Left hindlimb (tissue), 1 donor: ENCODE measurements around the gene DLG1.

Source experiments
- DNase-seq: peaks from one replicate; pipeline ENCODE4 v3.0.0-alpha.2; 2018

The DLG1 gene

GRCh38 chr3:197317250-197317963, 19.0 kb upstream of the DLG1 start:
- DNase-seq = peak; percentile 69

GRCh38 chr3:197312431-197312830, 14.0 kb upstream of the DLG1 start:
- DNase-seq = no peak

GRCh38 chr3:197311591-197311990, 13.2 kb upstream of the DLG1 start:
- DNase-seq = no peak

- DNase-seq = no peak
These were observed 11.3 kb upstream of the DLG1 start for GRCh38 chr3:197309528-197310361.

- DNase-seq = no peak
These were observed 10.2 kb upstream of the DLG1 start for GRCh38 chr3:197308591-197308990.

- no peak for DNase-seq
These were observed 8.1 kb upstream of the DLG1 start for GRCh38 chr3:197306374-197307086.

GRCh38 chr3:197305854-197306253, 7.4 kb upstream of the DLG1 start:
- DNase-seq = no peak

- DNase-seq = no peak
These were observed 5.0 kb upstream of the DLG1 start for GRCh38 chr3:197303452-197303851.

GRCh38 chr3:197302696-197303341, 4.4 kb upstream of the DLG1 start:
- no peak for DNase-seq

GRCh38 chr3:197302033-197302432, 3.6 kb upstream of the DLG1 start:
- DNase-seq = no peak

- DNase-seq = no peak
These were observed 1.9 kb upstream of the DLG1 start for GRCh38 chr3:197300361-197300760.

GRCh38 chr3:197298945-197299854, 788 bp upstream of the DLG1 start:
- no peak for DNase-seq

GRCh38 chr3:197297476-197298340, 704 bp downstream of the DLG1 start:
- DNase-seq = peak; percentile 94

GRCh38 chr3:197297002-197297401, 1.4 kb downstream of the DLG1 start:
- DNase-seq = no peak

GRCh38 chr3:197296545-197296944, 1.9 kb downstream of the DLG1 start:
- no peak for DNase-seq

GRCh38 chr3:197295871-197296270, 2.5 kb downstream of the DLG1 start:
- no peak for DNase-seq

GRCh38 chr3:197293605-197294237, 4.7 kb downstream of the DLG1 start:
- DNase-seq = no peak

GRCh38 chr3:197292648-197293047, 5.8 kb downstream of the DLG1 start:
- no peak for DNase-seq

- no peak for DNase-seq
These were observed 6.2 kb downstream of the DLG1 start for GRCh38 chr3:197292083-197292646.

- DNase-seq = no peak
These were observed 8.7 kb downstream of the DLG1 start for GRCh38 chr3:197289726-197290125.
